Measurements from ENCODE around the gene EIF5.

Gene EIF5

GRCh38 chr14:103391048-103391447 lies 57.0 kb downstream of the EIF5 start (continued):
- TF ChIP-seq ZSCAN5A (tag by site-specific recombination; IDR thresholded peaks at IDR 0.05) = no peak
- TF ChIP-seq ZNF214 (tag by site-specific recombination; IDR thresholded peaks at IDR 0.05; ENCODE audit: borderline replicate concordance) = no peak
- TF ChIP-seq MYNN (tag by site-specific recombination; IDR thresholded peaks at IDR 0.05; ENCODE audit: borderline replicate concordance) = no peak
- no peak for TF ChIP-seq ZNF529 (tag by site-specific recombination; IDR thresholded peaks at IDR 0.05; ENCODE audit: insufficient replicate concordance)
- no peak for TF ChIP-seq ZNF623 (tag by site-specific recombination; IDR thresholded peaks at IDR 0.05)
- TF ChIP-seq KLF10 (tag by site-specific recombination; IDR thresholded peaks at IDR 0.05) = peak; percentile 26; the same call in 1 of the 2 replicates
- no peak for TF ChIP-seq GLIS2 (tag by site-specific recombination; IDR thresholded peaks at IDR 0.05)
- TF ChIP-seq ZNF704 (tag by site-specific recombination; IDR thresholded peaks at IDR 0.05) = no peak
- TF ChIP-seq ZNF391 (tag by site-specific recombination; IDR thresholded peaks at IDR 0.05; ENCODE audit: borderline replicate concordance, low read depth) = no peak
- no peak for TF ChIP-seq OVOL3 (tag by site-specific recombination; IDR thresholded peaks at IDR 0.05)
- TF ChIP-seq ZNF140 (tag by site-specific recombination; IDR thresholded peaks at IDR 0.05) = no peak
- peak; percentile 77 for TF ChIP-seq ZSCAN30 (tag by site-specific recombination; IDR thresholded peaks at IDR 0.05)
- TF ChIP-seq GLI2 (tag by site-specific recombination; IDR thresholded peaks at IDR 0.05; ENCODE audit: borderline replicate concordance, low read depth) = no peak
- no peak for TF ChIP-seq ZNF692 (tag by site-specific recombination; IDR thresholded peaks at IDR 0.05)
- TF ChIP-seq KLF8 (tag by site-specific recombination; IDR thresholded peaks at IDR 0.05) = no peak
- TF ChIP-seq ZNF654 (tag by site-specific recombination; IDR thresholded peaks at IDR 0.05; ENCODE audit: low read depth) = peak; percentile 48
- TF ChIP-seq ZNF155 (tag by site-specific recombination; IDR thresholded peaks at IDR 0.05) = no peak
- no peak for TF ChIP-seq ZNF274 (IDR thresholded peaks at IDR 0.05; ENCODE audit: low read length)
- no peak for TF ChIP-seq ZNF274 (tag by site-specific recombination; IDR thresholded peaks at IDR 0.05; ENCODE audit: borderline replicate concordance)
- TF ChIP-seq ZNF174 (tag by site-specific recombination; IDR thresholded peaks at IDR 0.05) = no peak
- TF ChIP-seq ZSCAN16 (tag by site-specific recombination; IDR thresholded peaks at IDR 0.05) = no peak
- no peak for TF ChIP-seq ZBTB8A (tag by site-specific recombination; IDR thresholded peaks at IDR 0.05)
- TF ChIP-seq ZNF280D (tag by site-specific recombination; IDR thresholded peaks at IDR 0.05) = no peak
- no peak for TF ChIP-seq EGR2 (tag by site-specific recombination; IDR thresholded peaks at IDR 0.05; ENCODE audit: low read depth)
- TF ChIP-seq ZNF2 (tag by site-specific recombination; IDR thresholded peaks at IDR 0.05) = no peak
- TF ChIP-seq HIC1 (tag by site-specific recombination; IDR thresholded peaks at IDR 0.05) = no peak
- no peak for TF ChIP-seq BCL11A (tag by site-specific recombination; IDR thresholded peaks at IDR 0.05; ENCODE audit: low read depth)
- no peak for TF ChIP-seq ZFP37 (tag by site-specific recombination; IDR thresholded peaks at IDR 0.05)
- TF ChIP-seq ZNF596 (tag by site-specific recombination; IDR thresholded peaks at IDR 0.05) = no peak
- TF ChIP-seq ZNF600 (tag by site-specific recombination; IDR thresholded peaks at IDR 0.05) = peak; percentile 81
- TF ChIP-seq ZNF18 (tag by site-specific recombination; IDR thresholded peaks at IDR 0.05) = no peak
- TF ChIP-seq ZNF707 (tag by site-specific recombination; IDR thresholded peaks at IDR 0.05) = no peak
